Measurements from ENCODE around the gene RIMBP2. TPM values are rescaled to one million over a fixed set of nuclear protein-coding genes. Genes with fewer than 3 reads are reported as not detected.

Gene RIMBP2
- total RNA-seq, 1 experiment from 2014 or later: not detected

- Mint-ChIP-seq H3K27ac (ENCODE audit: unreplicated experiment) (no peak overlapping the region), H3K27me3 (ENCODE audit: insufficient read depth, unreplicated experiment) (no peaks in the 10 kb centered on the region), H3K4me3 (ENCODE audit: unreplicated experiment) (no peak overlapping the region), H3K9me3 (ENCODE audit: unreplicated experiment) (no peaks in the 10 kb centered on the region), H3K36me3 (ENCODE audit: insufficient read depth, unreplicated experiment) (no peaks in the 10 kb centered on the region), H3K4me1 (ENCODE audit: low read depth, unreplicated experiment) (no peaks in the 10 kb centered on the region)
- DNase-seq: no peak
- TF ChIP-seq CTCF (IDR thresholded peaks at IDR 0.05; ENCODE audit: insufficient read depth in 1 of 2, low read depth in 1 of 2, low read length in 1 of 2, severe bottlenecking in 1 of 2, unreplicated experiment in 1 of 2): no peak
- no peaks in the 10 kb centered on the region for H3K4me1 ChIP-seq
- BruUV-seq (replicated peaks): no TSS peak
- intact Hi-C loops (cut with micrococcal nuclease; ENCODE audit: unreplicated experiment): no loop called here
- no peaks in the 10 kb centered on the region for H3K27me3 ChIP-seq (replicated peaks; ENCODE audit: control insufficient read depth, insufficient read depth, low read length)
- no peaks in the 10 kb centered on the region for H3K9me3 ChIP-seq
- CTCF ChIA-PET: no interaction called here
- H3K36me3 ChIP-seq (ENCODE audit: control insufficient read depth, insufficient read depth, low read length): no peaks in the 10 kb centered on the region
- POLR2A ChIA-PET: no interaction called here
- no peak overlapping the region for H3K4me3 ChIP-seq (ENCODE audit: low read depth, low read length)
Observed at GRCh38 chr12:130581782-130582181, 134.3 kb downstream of the RIMBP2 start.

- H3K9me3 Mint-ChIP-seq (ENCODE audit: unreplicated experiment): no peaks in the 10 kb centered on the region
- POLR2A ChIA-PET: no interaction called here
Observed at GRCh38 chr12:130579231-130579630, 136.9 kb downstream of the RIMBP2 start.

GRCh38 chr12:130577351-130577750 is 138.7 kb downstream of the RIMBP2 start:
- ChIA-PET CTCF (no interaction called here), POLR2A (no interaction called here)
- Mint-ChIP-seq H3K27ac (ENCODE audit: unreplicated experiment) (no peak overlapping the region), H3K27me3 (ENCODE audit: insufficient read depth, unreplicated experiment) (no peaks in the 10 kb centered on the region), H3K4me3 (ENCODE audit: unreplicated experiment) (no peak overlapping the region), H3K36me3 (ENCODE audit: insufficient read depth, unreplicated experiment) (no peaks in the 10 kb centered on the region), H3K9me3 (ENCODE audit: unreplicated experiment) (no peaks in the 10 kb centered on the region), H3K4me1 (ENCODE audit: low read depth, unreplicated experiment) (no peaks in the 10 kb centered on the region)
- Histone ChIP-seq H3K27me3 (replicated peaks; ENCODE audit: control insufficient read depth, insufficient read depth, low read length) (no peaks in the 10 kb centered on the region), H3K4me3 (ENCODE audit: low read depth, low read length) (no peak overlapping the region), H3K4me1 (no peaks in the 10 kb centered on the region), H3K36me3 (ENCODE audit: control insufficient read depth, insufficient read depth, low read length) (no peaks in the 10 kb centered on the region), H3K9me3 (no peaks in the 10 kb centered on the region)
- TF ChIP-seq CTCF (IDR thresholded peaks at IDR 0.05; ENCODE audit: insufficient read depth in 1 of 2, low read depth in 1 of 2, low read length in 1 of 2, severe bottlenecking in 1 of 2, unreplicated experiment in 1 of 2): no peak
- intact Hi-C loops (cut with micrococcal nuclease; ENCODE audit: unreplicated experiment): no loop called here
- no TSS peak for BruUV-seq (replicated peaks)
- no peak for DNase-seq

More at GRCh38 chr12:130579231-130579630, 136.9 kb downstream of the RIMBP2 start:
- no TSS peak for BruUV-seq (replicated peaks)
- no peak overlapping the region for H3K4me3 ChIP-seq (ENCODE audit: low read depth, low read length)
- intact Hi-C loops (cut with micrococcal nuclease; ENCODE audit: unreplicated experiment): no loop called here
- H3K9me3 ChIP-seq: no peaks in the 10 kb centered on the region
- Mint-ChIP-seq H3K27ac (ENCODE audit: unreplicated experiment) (no peak overlapping the region), H3K36me3 (ENCODE audit: insufficient read depth, unreplicated experiment) (no peaks in the 10 kb centered on the region), H3K4me3 (ENCODE audit: unreplicated experiment) (no peak overlapping the region), H3K27me3 (ENCODE audit: insufficient read depth, unreplicated experiment) (no peaks in the 10 kb centered on the region), H3K4me1 (ENCODE audit: low read depth, unreplicated experiment) (no peaks in the 10 kb centered on the region)
- CTCF ChIA-PET: no interaction called here
- DNase-seq: no peak
- H3K27me3 ChIP-seq (replicated peaks; ENCODE audit: control insufficient read depth, insufficient read depth, low read length): no peaks in the 10 kb centered on the region
- no peaks in the 10 kb centered on the region for H3K4me1 ChIP-seq
- no peak for TF ChIP-seq CTCF (IDR thresholded peaks at IDR 0.05; ENCODE audit: insufficient read depth in 1 of 2, low read depth in 1 of 2, low read length in 1 of 2, severe bottlenecking in 1 of 2, unreplicated experiment in 1 of 2)
- no peaks in the 10 kb centered on the region for H3K36me3 ChIP-seq (ENCODE audit: control insufficient read depth, insufficient read depth, low read length)

Measured in Caco-2 (cell line).